HFF-Myc (cell line): Measurements from ENCODE around the gene REEP3.
"Not testable (repeated sequence)": the region's sequence is repeated elsewhere in the genome, so short reads cannot be mapped to it uniquely, and the experiment has no call there.

Source experiments
- DNase-seq: peaks from one replicate; pipeline ENCODE4 v3.0.0-alpha.2; 2011; ENCODE audit warnings: low read depth; ENCODE audit errors: extremely low read depth
- H3K4me3 ChIP-seq: replicated peaks from 2 replicates; pipeline ENCODE4 v1.5.1; 2011; ENCODE audit warnings: low read depth, mild to moderate bottlenecking, control low read depth, low read length
- CTCF ChIP-seq: IDR thresholded peaks from 2 replicates; pipeline ENCODE4 v1.5.1; 2012; ENCODE audit warnings: mild to moderate bottlenecking, low read depth, low read length, control low read depth; ENCODE audit errors: missing control alignments

Gene REEP3

GRCh38 chr10:63554657-63555056 lies 33.5 kb downstream of the REEP3 start:
- no peak overlapping the region for H3K4me3 ChIP-seq
- DNase-seq: peak; percentile 74
- TF ChIP-seq CTCF: no peak

- no peak for DNase-seq
- no peak for TF ChIP-seq CTCF
- no peak overlapping the region for H3K4me3 ChIP-seq
These were observed 34.1 kb downstream of the REEP3 start for GRCh38 chr10:63555330-63555729.

GRCh38 chr10:63558132-63558784 lies 37.1 kb downstream of the REEP3 start:
- no peak for TF ChIP-seq CTCF
- H3K4me3 ChIP-seq: no peak overlapping the region
- DNase-seq: no peak

- H3K4me3 ChIP-seq: no peak overlapping the region
- no peak for TF ChIP-seq CTCF
- no peak for DNase-seq
These were observed 40.1 kb downstream of the REEP3 start for GRCh38 chr10:63561341-63561740.

- TF ChIP-seq CTCF: no peak
- no peak for DNase-seq
- H3K4me3 ChIP-seq: no peak overlapping the region
These were observed 41.2 kb downstream of the REEP3 start for GRCh38 chr10:63562391-63562790.

GRCh38 chr10:63562857-63563256 lies 41.7 kb downstream of the REEP3 start:
- DNase-seq: no peak
- H3K4me3 ChIP-seq: no peak overlapping the region
- no peak for TF ChIP-seq CTCF

- TF ChIP-seq CTCF: no peak
- no peak for DNase-seq
- H3K4me3 ChIP-seq: no peak overlapping the region
These were observed 42.4 kb downstream of the REEP3 start for GRCh38 chr10:63563623-63564022.

GRCh38 chr10:63564731-63565130 lies 43.5 kb downstream of the REEP3 start:
- not testable (repeated sequence) for DNase-seq, H3K4me3 ChIP-seq
